Measurements from ENCODE around the gene CACNG6.

DNA sequence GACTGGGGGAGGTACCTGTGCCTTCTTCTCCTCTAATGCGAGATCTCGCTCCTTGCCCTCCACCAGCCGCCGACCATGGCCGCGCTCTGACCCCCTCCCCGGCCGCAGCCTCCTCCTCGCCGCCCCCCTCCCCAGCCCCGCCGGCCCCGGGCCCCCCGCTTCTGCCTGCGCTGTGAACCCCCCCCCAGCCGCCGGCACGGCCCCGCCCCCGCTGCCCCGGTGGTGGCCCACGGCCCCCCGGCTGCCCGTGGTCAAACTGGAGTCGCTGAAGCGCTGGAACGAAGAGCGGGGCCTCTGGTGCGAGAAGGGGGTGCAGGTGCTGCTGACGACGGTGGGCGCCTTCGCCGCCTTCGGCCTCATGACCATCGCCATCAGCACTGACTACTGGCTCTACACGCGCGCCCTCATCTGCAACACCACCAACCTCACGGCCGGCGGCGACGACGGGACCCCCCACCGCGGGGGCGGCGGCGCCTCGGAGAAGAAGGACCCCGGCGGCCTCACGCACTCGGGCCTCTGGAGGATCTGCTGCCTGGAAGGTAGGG, 28.5 kb upstream of the CACNG6 start, which contains the start of gene CACNG8:
- no peak for TF ChIP-seq POLR2A (IDR thresholded peaks at IDR 0.05)
- TF ChIP-seq, protein P1, sequence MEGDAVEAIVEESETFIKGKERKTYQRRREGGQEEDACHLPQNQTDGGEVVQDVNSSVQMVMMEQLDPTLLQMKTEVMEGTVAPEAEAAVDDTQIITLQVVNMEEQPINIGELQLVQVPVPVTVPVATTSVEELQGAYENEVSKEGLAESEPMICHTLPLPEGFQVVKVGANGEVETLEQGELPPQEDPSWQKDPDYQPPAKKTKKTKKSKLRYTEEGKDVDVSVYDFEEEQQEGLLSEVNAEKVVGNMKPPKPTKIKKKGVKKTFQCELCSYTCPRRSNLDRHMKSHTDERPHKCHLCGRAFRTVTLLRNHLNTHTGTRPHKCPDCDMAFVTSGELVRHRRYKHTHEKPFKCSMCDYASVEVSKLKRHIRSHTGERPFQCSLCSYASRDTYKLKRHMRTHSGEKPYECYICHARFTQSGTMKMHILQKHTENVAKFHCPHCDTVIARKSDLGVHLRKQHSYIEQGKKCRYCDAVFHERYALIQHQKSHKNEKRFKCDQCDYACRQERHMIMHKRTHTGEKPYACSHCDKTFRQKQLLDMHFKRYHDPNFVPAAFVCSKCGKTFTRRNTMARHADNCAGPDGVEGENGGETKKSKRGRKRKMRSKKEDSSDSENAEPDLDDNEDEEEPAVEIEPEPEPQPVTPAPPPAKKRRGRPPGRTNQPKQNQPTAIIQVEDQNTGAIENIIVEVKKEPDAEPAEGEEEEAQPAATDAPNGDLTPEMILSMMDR (IDR thresholded peaks at IDR 0.05): no peak
